ENCODE data around the gene RENBP.
A peak's percentile ranks its signal among the peaks of the same experiment; 100 is the strongest.

RENBP gene

GRCh38 chrX:153925739-153926551 is 18.5 kb downstream of the RENBP start, which contains the start of gene ARHGAP4:
ARHGAP4 (minus strand) TSS chrX:153926264; CDS start chrX:153926202, 62 bp downstream.
- Histone ChIP-seq H3K36me3 (ENCODE audit: insufficient read depth, low read length) (no peaks in the 10 kb centered on the region), H4K20me1 (ENCODE audit: insufficient read depth, low read length, poor library complexity, severe bottlenecking) (peaks cover 11% of the 10 kb centered on the region), H3K9me2 (replicated peaks; ENCODE audit: low read depth, low read length) (no peaks in the 10 kb centered on the region), H3K9ac (ENCODE audit: low read depth, low read length, poor library complexity, severe bottlenecking) (peak within 1 kb of the TSS; percentile 100), H3F3A (ENCODE audit: low read depth) (peaks cover 7% of the 10 kb centered on the region; the same call in 1 of the 2 replicates), H3K27me3 (ENCODE audit: insufficient read depth, low read length, poor library complexity, severe bottlenecking) (no peaks in the 10 kb centered on the region), H3K79me2 (ENCODE audit: insufficient read depth, low read length) (peaks cover 59% of the 10 kb centered on the region), H3K9me3 (ENCODE audit: insufficient read depth, low read depth, low read length) (no peaks in the 10 kb centered on the region), H2AFZ (ENCODE audit: low read length) (no peak within 1 kb of the TSS), H3K4me2 (ENCODE audit: low read depth, low read length, poor library complexity, severe bottlenecking) (peak within 1 kb of the TSS; percentile 84), H3K4me3 (ENCODE audit: low read length, poor library complexity, severe bottlenecking) (peak within 1 kb of the TSS; percentile 98), H3K4me1 (ENCODE audit: insufficient read depth, low read length, poor library complexity, severe bottlenecking) (peaks cover 11% of the 10 kb centered on the region)
- TF ChIP-seq CTCF (conservative IDR thresholded peaks at IDR 0.05; ENCODE audit: low read length) = no peak
- TF ChIP-seq EZH2phosphoT487 (IDR thresholded peaks at IDR 0.05; ENCODE audit: borderline replicate concordance) = no peak

- peak overlapping the region; percentile 84 for H3K4me2 ChIP-seq (ENCODE audit: low read depth, low read length, poor library complexity, severe bottlenecking)
- TF ChIP-seq CTCF (conservative IDR thresholded peaks at IDR 0.05; ENCODE audit: low read length) (no peak), EZH2phosphoT487 (IDR thresholded peaks at IDR 0.05; ENCODE audit: borderline replicate concordance) (no peak)
- peak overlapping the region; percentile 98 for H3K4me3 ChIP-seq (ENCODE audit: low read length, poor library complexity, severe bottlenecking)
- H3K9me2 ChIP-seq (replicated peaks; ENCODE audit: low read depth, low read length) = no peaks in the 10 kb centered on the region
- no peak overlapping the region for H2AFZ ChIP-seq (ENCODE audit: low read length)
- H3K9ac ChIP-seq (ENCODE audit: low read depth, low read length, poor library complexity, severe bottlenecking) = peak overlapping the region; percentile 100
- H3K79me2 ChIP-seq (ENCODE audit: insufficient read depth, low read length) = peaks cover 64% of the 10 kb centered on the region
- H4K20me1 ChIP-seq (ENCODE audit: insufficient read depth, low read length, poor library complexity, severe bottlenecking) = peaks cover 14% of the 10 kb centered on the region
- no peaks in the 10 kb centered on the region for H3K27me3 ChIP-seq (ENCODE audit: insufficient read depth, low read length, poor library complexity, severe bottlenecking)
- H3K36me3 ChIP-seq (ENCODE audit: insufficient read depth, low read length) = no peaks in the 10 kb centered on the region
- H3K9me3 ChIP-seq (ENCODE audit: insufficient read depth, low read depth, low read length) = no peaks in the 10 kb centered on the region
- peaks cover 7% of the 10 kb centered on the region; the same call in 1 of the 2 replicates for H3F3A ChIP-seq (ENCODE audit: low read depth)
- peaks cover 11% of the 10 kb centered on the region for H3K4me1 ChIP-seq (ENCODE audit: insufficient read depth, low read length, poor library complexity, severe bottlenecking)
Observed at GRCh38 chrX:153925387-153925738, 19.1 kb downstream of the RENBP start.

GRCh38 chrX:153924149-153924861 is 20.1 kb downstream of the RENBP start:
- Histone ChIP-seq H3K9me2 (replicated peaks; ENCODE audit: low read depth, low read length) (no peaks in the 10 kb centered on the region), H2AFZ (ENCODE audit: low read length) (no peak overlapping the region), H3K9me3 (ENCODE audit: insufficient read depth, low read depth, low read length) (no peaks in the 10 kb centered on the region), H3F3A (ENCODE audit: low read depth) (peaks cover 7% of the 10 kb centered on the region; the same call in 1 of the 2 replicates), H3K79me2 (ENCODE audit: insufficient read depth, low read length) (peaks cover 61% of the 10 kb centered on the region), H3K9ac (ENCODE audit: low read depth, low read length, poor library complexity, severe bottlenecking) (peak overlapping the region; percentile 100), H3K4me1 (ENCODE audit: insufficient read depth, low read length, poor library complexity, severe bottlenecking) (peaks cover 8% of the 10 kb centered on the region), H4K20me1 (ENCODE audit: insufficient read depth, low read length, poor library complexity, severe bottlenecking) (peaks cover 14% of the 10 kb centered on the region), H3K4me2 (ENCODE audit: low read depth, low read length, poor library complexity, severe bottlenecking) (peak overlapping the region; percentile 84), H3K36me3 (ENCODE audit: insufficient read depth, low read length) (no peaks in the 10 kb centered on the region), H3K4me3 (ENCODE audit: low read length, poor library complexity, severe bottlenecking) (peak overlapping the region; percentile 98), H3K27me3 (ENCODE audit: insufficient read depth, low read length, poor library complexity, severe bottlenecking) (no peaks in the 10 kb centered on the region)
- no peak for TF ChIP-seq EZH2phosphoT487 (IDR thresholded peaks at IDR 0.05; ENCODE audit: borderline replicate concordance)
- peak; percentile 42; the same call in 1 of the 2 replicates for TF ChIP-seq CTCF (conservative IDR thresholded peaks at IDR 0.05; ENCODE audit: low read length)
